Endothelial cell of umbilical vein (primary cell): ENCODE data around the gene ROBO4. TPM values are rescaled to one million over a fixed set of nuclear protein-coding genes. Genes with fewer than 3 reads are reported as not detected.

ENCODE experiments used
- BruUV-seq: library from RNA; stranded (reverse); fragments of 400-500 nt; replicated peaks from 2 replicates; lab custom pipeline; 2021; lab: Mats Ljungman, UMichigan
- CTCF ChIA-PET: fragments of 300-600, 350-600 bp; sonication (Branson Sonifier 250); formaldehyde crosslinking; loops from one replicate; lab custom pipeline; 2021; ENCODE audit warnings: antibody characterized with exemption, inconsistent platforms; lab: Charles Lee
- POLR2A ChIA-PET: fragments of 300-600, 350-600 bp; sonication (Branson Sonifier 250); formaldehyde crosslinking; loops from one replicate; lab custom pipeline; 2021; ENCODE audit warnings: antibody characterized with exemption, inconsistent platforms; lab: Charles Lee
- DNase-seq: peaks from one replicate; pipeline ENCODE4 v3.0.0-alpha.2; 2011; ENCODE audit warnings: low read depth, low spot score
- FAIRE-seq: peaks from 2 replicates; lab custom pipeline; 2011; peaks lifted over from hg19 to GRCh38; lab: Jason Lieb, UNC
- H2AFZ ChIP-seq: 2 replicates; pipeline ENCODE4 v1.6.0; 2012; ENCODE audit warnings: low read depth, low read length, control low read depth, inconsistent platforms
- H3K27ac ChIP-seq: 2 replicates; pipeline ENCODE4 v1.5.1; 2011; ENCODE audit warnings: low read depth, mild to moderate bottlenecking, control low read depth, low read length, moderate library complexity; ENCODE audit not compliant: insufficient read depth
- H3K27me3 ChIP-seq, 2 experiments: 2 replicates each; pipeline versions ENCODE4 v1.6.0 to v1.6.1; 2011; ENCODE audit warnings: low read length in 2 of 2, mixed read lengths in 1 of 2; ENCODE audit not compliant: control insufficient read depth in 2 of 2, insufficient read depth in 2 of 2
- H3K36me3 ChIP-seq, 2 experiments: 2 replicates in 1 of 2; 3 replicates in 1 of 2; pipeline ENCODE4 v1.5.1; 2011; ENCODE audit warnings: low read length in 2 of 2, mild to moderate bottlenecking in 1 of 2, moderate library complexity in 1 of 2; ENCODE audit not compliant: control insufficient read depth in 2 of 2, insufficient read depth in 2 of 2; ENCODE audit errors: extremely low read depth in 1 of 2
- H3K4me1 ChIP-seq: 3 replicates; pipeline ENCODE4 v1.5.1; 2011; ENCODE audit warnings: mild to moderate bottlenecking, low read length; ENCODE audit not compliant: control insufficient read depth, insufficient read depth; ENCODE audit errors: extremely low read depth
- H3K4me2 ChIP-seq: 2 replicates; pipeline ENCODE4 v1.6.1; 2011; ENCODE audit warnings: low read length, control low read depth, mixed read lengths; ENCODE audit not compliant: insufficient read depth
- H3K4me3 ChIP-seq, 3 experiments: fragments of 200-600 bp in 1 of 3; sonication (generic), shearing (Covaris generic) in 1 of 3; replicated peaks in 1 of 3; 2 replicates each; pipeline ENCODE4 v1.5.1; 2011 to 2016; ENCODE audit warnings: control low read depth in 3 of 3, low read length in 3 of 3, mild to moderate bottlenecking in 2 of 3, inconsistent platforms in 1 of 3, low read depth in 1 of 3, moderate library complexity in 1 of 3; ENCODE audit not compliant: insufficient read depth in 1 of 3
- H3K79me2 ChIP-seq: 2 replicates; pipeline ENCODE4 v1.6.0; 2012; ENCODE audit warnings: low read length, inconsistent platforms; ENCODE audit not compliant: control insufficient read depth, insufficient read depth
- H3K9ac ChIP-seq: replicated peaks from 2 replicates; pipeline ENCODE3; 2011; ENCODE audit warnings: low read length, control low read depth; ENCODE audit not compliant: insufficient read depth; ENCODE audit errors: extremely low read depth
- H3K9me1 ChIP-seq: replicated peaks from 3 replicates; pipeline ENCODE4 v1.6.0; 2011; ENCODE audit warnings: mild to moderate bottlenecking, low read length; ENCODE audit not compliant: control insufficient read depth, insufficient read depth; ENCODE audit errors: extremely low read depth
- H3K9me3 ChIP-seq: replicated peaks from 2 replicates; pipeline ENCODE4 v1.5.1; 2012; ENCODE audit warnings: low read length, inconsistent platforms; ENCODE audit not compliant: control insufficient read depth, insufficient read depth
- H4K20me1 ChIP-seq: replicated peaks from 2 replicates; pipeline ENCODE3; 2011; ENCODE audit warnings: mild to moderate bottlenecking, low read length; ENCODE audit not compliant: control insufficient read depth, insufficient read depth; ENCODE audit errors: extremely low read depth
- EZH2 ChIP-seq: IDR thresholded peaks from 2 replicates; pipeline ENCODE4 v1.6.1; 2012; ENCODE audit warnings: borderline replicate concordance, low read depth, mild to moderate bottlenecking, moderate library complexity, low read length, inconsistent platforms; ENCODE audit not compliant: severe bottlenecking
- FOS ChIP-seq: IDR thresholded peaks from 2 replicates; pipeline ENCODE4 v1.6.1; 2011; ENCODE audit warnings: mild to moderate bottlenecking, low read length, moderate library complexity, borderline replicate concordance; ENCODE audit not compliant: insufficient read depth
- GATA2 ChIP-seq: IDR thresholded peaks from 2 replicates; pipeline ENCODE4 v1.7.0; 2011; ENCODE audit warnings: low read depth, mild to moderate bottlenecking, moderate library complexity, mixed read lengths, low read length; ENCODE audit not compliant: insufficient read length, insufficient read depth
- MYC ChIP-seq: IDR thresholded peaks from one replicate; pipeline ENCODE4 v1.6.1; 2011; ENCODE audit warnings: mild to moderate bottlenecking, low read depth, low read length
- POLR2A ChIP-seq: IDR thresholded peaks from 2 replicates; pipeline ENCODE4 v1.6.1; 2012; ENCODE audit warnings: low read depth, mild to moderate bottlenecking, control low read depth, low read length
- dilution Hi-C: fragments of 300-500 bp; cut with MboI; formaldehyde crosslinking; loops from one replicate; pipeline ENCODE4 v1.15.0; 2019; ENCODE audit warnings: low sequenced_read_pairs; ENCODE audit not compliant: extremely low pct_ligation_motif_present
- intact Hi-C: fragments of 100-400 bp; cut with micrococcal nuclease; formaldehyde crosslinking; loops from one replicate; pipeline ENCODE4 v1.10.0; 2022
- polyA plus RNA-seq, 4 experiments: library from polyadenylated mRNA; depleted of rRNA in 3 of 4; stranded (reverse) in 3 of 4; unstranded in 1 of 4; fragments of >200 nt; gene quantifications; 2 replicates each; pipeline versions ENCODE4 v1.2.1 to v1.2.3, GENCODE V29; 2011 to 2012; ENCODE audit warnings: missing spikeins in 1 of 4
- total RNA-seq: library from RNA; stranded (reverse); gene quantifications from 2 replicates; pipeline ENCODE4 v1.2.3, GENCODE V29; 2021
- TF ChIP-seq, protein P1 (sequence below), 2 donors: IDR thresholded peaks; 1 replicate in 1 of 2; 2 replicates in 1 of 2; pipeline ENCODE4 v1.5.1; 2011; ENCODE audit warnings: low read length in 2 of 2, mild to moderate bottlenecking in 2 of 2, moderate library complexity in 2 of 2, control low read depth in 1 of 2, inconsistent platforms in 1 of 2, low read depth in 1 of 2; ENCODE audit not compliant: insufficient read depth in 1 of 2; ENCODE audit errors: extremely low read depth in 1 of 2

The ROBO4 gene
- total and polyA plus RNA-seq, 2 donors (not counting 3 experiments of a cell fraction or from before 2014, with no cell fraction given) = 260 to 474 TPM

DNA sequence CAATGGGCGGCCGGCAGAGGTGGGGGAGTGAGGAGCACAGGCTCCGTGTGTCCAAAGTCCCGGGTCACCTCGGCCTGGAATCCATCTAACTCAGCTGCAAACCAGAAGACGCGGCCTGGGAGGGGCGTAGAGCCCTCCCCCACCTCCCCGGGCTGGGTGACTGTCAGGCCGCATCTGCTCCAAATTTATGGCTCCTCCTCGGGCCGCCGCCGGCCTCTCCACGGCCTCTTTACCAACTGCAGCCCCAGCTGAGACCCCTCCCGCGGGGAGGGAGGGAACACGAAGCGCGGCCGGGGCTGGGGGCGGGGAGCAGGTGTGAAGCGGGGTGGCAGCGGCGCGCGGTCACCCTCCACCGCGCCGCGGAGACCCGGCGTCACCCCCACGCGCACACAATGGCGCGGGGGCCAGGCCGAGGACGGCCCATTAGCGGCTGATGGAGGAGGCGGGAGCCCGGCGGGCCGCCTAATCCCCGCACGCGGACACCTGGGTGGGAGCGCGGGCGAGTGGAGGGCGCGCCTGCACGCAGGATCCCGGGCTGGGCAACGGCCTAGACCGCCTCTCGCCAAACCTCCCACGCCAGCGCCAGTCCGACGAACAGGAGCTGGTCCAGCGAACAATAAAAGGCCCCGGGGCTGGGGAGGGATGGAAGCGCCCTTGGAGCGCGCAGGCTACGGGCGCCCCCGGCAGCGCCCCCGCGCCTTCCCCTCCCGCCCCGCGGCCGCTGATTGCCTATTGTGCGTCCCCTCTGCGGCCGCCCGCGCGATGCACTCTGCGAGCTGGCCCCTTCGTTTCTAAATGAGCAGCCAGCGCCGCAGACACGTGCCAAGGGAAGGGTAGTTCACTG, 58.3 kb downstream of the ROBO4 start:
- dilution Hi-C loops (loop anchor here (10.0 kb wide), 1 partner anchor 175 kb away; no protein-coding TSS in a partner anchor), intact Hi-C loops (loop anchor here (5.0 kb wide), 1 partner anchor 437 kb away; no protein-coding TSS in a partner anchor)
- Histone ChIP-seq H3K9ac (no peak overlapping the region), H3K9me3 (no peaks in the 10 kb centered on the region), H3K79me2 (no peaks in the 10 kb centered on the region), H3K36me3 (no peaks in the 10 kb centered on the region), H3K27me3 (peaks cover 55 to 66% of the 10 kb centered on the region in 2 experiments), H3K4me2 (peak overlapping the region; percentile 46), H3K9me1 (no peaks in the 10 kb centered on the region), H2AFZ (peak overlapping the region; percentile 44), H4K20me1 (no peaks in the 10 kb centered on the region), H3K27ac (no peak overlapping the region), H3K4me1 (peaks cover 10% of the 10 kb centered on the region), H3K4me3 (peak overlapping the region in 1 of 3 experiments; percentile 35)
- no TSS peak for BruUV-seq
- ChIA-PET POLR2A (no interaction called here), CTCF (interaction anchor here (0.7 to 8.5 kb wide), 9 partner anchors 27 to 768 kb away, joined by 3 to 191 read pairs (median 5); partner anchors contain the start of genes MSANTD2 and ROBO3)
- FAIRE-seq (no peak), DNase-seq (no peak)
- TF ChIP-seq, protein P1, sequence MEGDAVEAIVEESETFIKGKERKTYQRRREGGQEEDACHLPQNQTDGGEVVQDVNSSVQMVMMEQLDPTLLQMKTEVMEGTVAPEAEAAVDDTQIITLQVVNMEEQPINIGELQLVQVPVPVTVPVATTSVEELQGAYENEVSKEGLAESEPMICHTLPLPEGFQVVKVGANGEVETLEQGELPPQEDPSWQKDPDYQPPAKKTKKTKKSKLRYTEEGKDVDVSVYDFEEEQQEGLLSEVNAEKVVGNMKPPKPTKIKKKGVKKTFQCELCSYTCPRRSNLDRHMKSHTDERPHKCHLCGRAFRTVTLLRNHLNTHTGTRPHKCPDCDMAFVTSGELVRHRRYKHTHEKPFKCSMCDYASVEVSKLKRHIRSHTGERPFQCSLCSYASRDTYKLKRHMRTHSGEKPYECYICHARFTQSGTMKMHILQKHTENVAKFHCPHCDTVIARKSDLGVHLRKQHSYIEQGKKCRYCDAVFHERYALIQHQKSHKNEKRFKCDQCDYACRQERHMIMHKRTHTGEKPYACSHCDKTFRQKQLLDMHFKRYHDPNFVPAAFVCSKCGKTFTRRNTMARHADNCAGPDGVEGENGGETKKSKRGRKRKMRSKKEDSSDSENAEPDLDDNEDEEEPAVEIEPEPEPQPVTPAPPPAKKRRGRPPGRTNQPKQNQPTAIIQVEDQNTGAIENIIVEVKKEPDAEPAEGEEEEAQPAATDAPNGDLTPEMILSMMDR (IDR thresholded peaks at IDR 0.05; ENCODE audit: extremely low read depth in 1 of 2, insufficient read depth in 1 of 2, low read depth in 1 of 2, low read length in 2 of 2) = no peak
- no peak for TF ChIP-seq POLR2A
- TF ChIP-seq EZH2 = peak; percentile 100
- TF ChIP-seq MYC = no peak
- no peak for TF ChIP-seq GATA2
- TF ChIP-seq FOS = no peak
